Left cardiac atrium (tissue), 4 donors: Measurements from ENCODE around the gene KDM4F. TPM values are rescaled to one million over a fixed set of nuclear protein-coding genes. Genes with fewer than 3 reads are reported as not detected.

Source experiments
- ATAC-seq, 2 donors: fragments of 200-7000 bp; cut with Tn5 transposase; one replicate each; pipeline ENCODE4 v1.9.1; 2020; ENCODE audit warnings: mild to moderate bottlenecking in 2 of 2, moderate library complexity in 2 of 2
- DNase-seq: peaks from one replicate; pipeline ENCODE4 v3.0.0-alpha.2; 2020
- intact Hi-C, 2 donors: fragments of 100-400 bp; cut with DNase I; formaldehyde crosslinking; loops; one replicate each; pipeline versions ENCODE4 v1.14.1 to v1.15.1; 2022 to 2023
- total RNA-seq, 2 donors: library from RNA; stranded (reverse); fragmentation: NEBNext Ultra II Directional; extraction: Animal tissue kit (Norgen Biotek cat#: 25700); gene quantifications; one replicate each; pipeline ENCODE4 v1.2.1, GENCODE V29; 2021
- donor health status: DM: no; HTN: yes; CAD: no.
- donor health status: DM: no; HTN: yes; CAD: no; lungs with severe emphysema.
- donor health status: DM: yes; HTN: yes; CAD: no.
- donor health status: Dilated cardiomyopathy.

Gene KDM4F
- total RNA-seq, 2 donors from 2014 or later = not detected

DNA sequence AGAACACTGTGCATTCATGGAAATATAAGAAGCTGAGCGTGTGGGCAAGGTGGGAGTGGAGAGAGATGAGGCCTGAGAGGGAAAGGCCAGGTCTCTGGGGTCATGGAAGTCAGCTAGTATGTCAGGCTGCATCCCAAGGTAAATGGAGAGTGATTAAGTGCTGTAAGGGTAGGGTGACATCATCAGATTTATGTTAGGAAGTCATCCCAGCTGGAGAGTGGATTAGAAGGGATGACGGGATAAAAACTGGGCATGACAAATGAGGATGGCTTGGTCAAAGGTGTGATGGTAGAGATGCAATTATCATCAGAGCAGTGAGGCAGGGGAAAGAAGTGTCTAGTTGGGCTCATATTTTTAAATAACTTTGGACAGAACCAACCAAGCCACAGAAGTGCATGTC lies 36.9 kb downstream of the KDM4F start:
- no peak for ATAC-seq
- intact Hi-C loops = no loop called here
- no peak for DNase-seq

- ATAC-seq = no peak
- intact Hi-C loops = no loop called here
- no peak for DNase-seq
Measured at GRCh38 chr11:95086836-95087570, 37.8 kb downstream of the KDM4F start.

DNA sequence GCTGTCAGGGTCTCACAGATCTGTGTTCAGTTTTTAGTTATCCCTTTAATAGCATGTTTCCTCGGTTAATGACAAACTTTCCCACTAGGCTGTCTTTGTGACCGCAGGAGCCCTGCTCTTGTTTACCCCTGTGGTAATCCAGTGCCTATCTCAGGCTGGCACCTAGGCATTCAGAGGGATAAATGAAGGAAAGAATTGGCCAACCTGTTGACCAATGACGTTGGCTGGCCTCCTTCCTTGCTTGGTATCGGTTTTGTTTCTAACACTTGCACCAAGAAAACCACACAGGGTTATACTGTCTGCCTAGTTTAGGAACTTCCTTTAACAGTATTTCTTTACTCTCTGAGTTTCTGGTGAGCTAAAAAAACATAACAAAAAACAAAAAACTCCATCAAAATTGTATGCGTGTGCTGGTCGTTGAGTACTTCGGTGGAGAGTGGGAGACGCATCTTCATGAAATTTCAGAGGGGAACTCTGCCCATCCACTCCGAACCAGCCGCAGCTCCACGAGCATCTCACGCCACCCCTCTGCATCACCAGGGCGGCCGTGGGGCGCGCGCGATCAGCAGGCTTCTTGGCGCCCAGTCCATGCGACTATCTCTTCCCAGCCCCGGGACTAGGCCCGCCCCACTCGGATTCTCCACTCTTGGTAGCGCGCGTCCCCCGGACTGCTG lies 39.9 kb downstream of the KDM4F start:
- DNase-seq (no peak), ATAC-seq (peak; percentile 74 to 75)
- intact Hi-C loops = no loop called here

GRCh38 chr11:95089620-95090542 lies 40.7 kb downstream of the KDM4F start, which contains the start of gene ENDOD1:
TSS of gene ENDOD1 (plus strand) at chr11:95089846. CDS start at chr11:95089928, 82 bp downstream.
- peak; percentile 88 for DNase-seq
- ATAC-seq = peak; percentile 98 to 99
- intact Hi-C loops = loop anchor here in 1 of 2 donors (10.0 kb wide), 1 partner anchor 55 kb away; no protein-coding TSS in a partner anchor

DNA sequence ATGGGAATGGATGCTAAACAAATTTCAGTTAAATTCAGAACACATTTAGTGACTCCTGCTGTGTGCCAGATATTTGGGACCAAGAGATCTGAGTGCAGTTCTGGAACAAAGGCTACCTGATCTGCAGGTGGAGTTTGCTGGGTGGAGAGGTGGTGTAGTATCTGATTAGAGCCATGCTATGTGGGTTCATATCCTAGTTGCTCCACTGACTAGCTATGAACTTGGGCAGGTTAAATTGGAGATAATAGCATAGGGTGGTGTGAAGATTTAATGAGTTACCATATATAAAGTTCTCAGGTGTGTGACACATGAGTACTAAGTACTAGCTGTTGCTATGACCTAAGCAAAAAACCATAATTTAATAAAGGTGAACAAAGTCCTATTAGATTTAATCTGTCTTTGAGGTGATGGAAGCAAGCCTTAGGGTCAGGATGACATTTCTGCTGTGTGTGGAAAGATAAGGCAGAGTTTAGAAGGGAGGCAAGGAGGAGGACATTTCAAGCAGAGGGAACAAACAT lies 42.5 kb downstream of the KDM4F start:
- DNase-seq (no peak), ATAC-seq (no peak)
- intact Hi-C loops = loop anchor here in 1 of 2 donors (10.0 kb wide), 1 partner anchor 53 kb away; no protein-coding TSS in a partner anchor

- no peak for DNase-seq
- ATAC-seq = no peak
- intact Hi-C loops = loop anchor here in 1 of 2 donors (10.0 kb wide), 1 partner anchor 52 kb away; no protein-coding TSS in a partner anchor
Measured at GRCh38 chr11:95092549-95093324, 43.5 kb downstream of the KDM4F start.

DNA sequence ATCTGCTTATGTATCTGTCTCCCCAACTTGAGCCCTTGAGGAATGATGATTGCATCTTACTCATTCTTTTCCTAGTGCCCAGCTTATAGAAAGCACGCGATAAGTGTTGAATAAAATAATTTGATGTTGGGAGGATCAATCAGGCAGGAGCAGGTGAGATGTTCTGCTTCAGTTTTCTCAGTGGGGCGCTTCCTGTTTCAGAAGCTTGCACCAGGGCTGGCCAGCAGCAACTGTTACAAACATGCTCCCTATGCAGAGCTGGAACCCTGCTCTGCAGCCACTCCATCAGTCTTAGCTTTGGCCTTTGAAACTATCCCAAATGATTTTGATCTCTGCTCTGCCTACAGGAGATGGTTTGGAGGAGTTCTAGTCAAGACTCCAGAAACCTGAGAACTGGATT lies 44.3 kb downstream of the KDM4F start:
- intact Hi-C loops = loop anchor here in 1 of 2 donors (10.0 kb wide), 1 partner anchor 51 kb away; no protein-coding TSS in a partner anchor
- DNase-seq = no peak
- ATAC-seq = no peak

GRCh38 chr11:95095858-95096587 lies 46.8 kb downstream of the KDM4F start:
- DNase-seq (no peak), ATAC-seq (peak in 1 of 2 donors; percentile 54)
- intact Hi-C loops = loop anchor here in 1 of 2 donors (10.0 kb wide), 1 partner anchor 49 kb away; no protein-coding TSS in a partner anchor

- ATAC-seq (no peak), DNase-seq (no peak)
- intact Hi-C loops = loop anchor here in 1 of 2 donors (10.0 kb wide), 1 partner anchor 48 kb away; no protein-coding TSS in a partner anchor
Measured at GRCh38 chr11:95097209-95097608, 48.0 kb downstream of the KDM4F start.

DNA sequence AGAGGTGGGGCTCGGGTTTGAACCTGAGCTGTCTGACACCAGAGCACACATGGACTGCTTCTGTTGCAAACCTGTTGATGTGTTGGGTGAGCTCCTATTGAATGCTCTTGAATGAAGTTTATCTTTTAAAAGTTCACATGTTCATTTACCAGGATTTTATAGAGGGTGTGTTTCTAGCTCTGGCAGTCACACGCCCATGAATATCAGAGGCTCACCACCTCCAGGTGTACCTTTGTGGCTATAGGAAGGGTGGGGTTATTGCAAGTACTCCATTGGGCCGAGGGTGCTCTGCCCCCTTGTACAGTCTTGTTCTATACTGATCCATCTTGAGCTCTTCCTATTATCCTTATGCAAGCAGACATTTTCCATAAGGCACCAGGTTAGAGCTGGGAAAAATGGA lies 49.6 kb downstream of the KDM4F start:
- DNase-seq (no peak), ATAC-seq (no peak)
- intact Hi-C loops = loop anchor here in 1 of 2 donors (10.0 kb wide), 1 partner anchor 46 kb away; no protein-coding TSS in a partner anchor

- intact Hi-C loops = no loop called here
- ATAC-seq (no peak), DNase-seq (no peak)
Measured at GRCh38 chr11:95100191-95100648, 51.0 kb downstream of the KDM4F start.

Other genes starting within 250 kb of the KDM4F start
- gene CWC15, start 75.9 kb upstream of the KDM4F start, total RNA-seq = 10 to 100 TPM; 60.8 to 65.5 TPM
- under 1 TPM; 0.80 to 0.89 TPM for gene KDM4D, start 75.7 kb upstream of the KDM4F start, total RNA-seq
- not detected for gene KDM4E, start 24.2 kb upstream of the KDM4F start, total RNA-seq
- 10 to 100 TPM; 23.5 to 37.2 TPM for gene SRSF8, start 17.5 kb downstream of the KDM4F start, total RNA-seq
- gene ENDOD1, start 40.4 kb downstream of the KDM4F start, total RNA-seq = 10 to 100 TPM; 13.4 to 19.8 TPM
- 10 to 100 TPM in 1 of 2 donors, 1 to 10 TPM in 1; 9.0 to 17.2 TPM for gene SESN3, start 181.8 kb downstream of the KDM4F start, total RNA-seq